ENCODE measurements around the gene SPOCK3.

DNA sequence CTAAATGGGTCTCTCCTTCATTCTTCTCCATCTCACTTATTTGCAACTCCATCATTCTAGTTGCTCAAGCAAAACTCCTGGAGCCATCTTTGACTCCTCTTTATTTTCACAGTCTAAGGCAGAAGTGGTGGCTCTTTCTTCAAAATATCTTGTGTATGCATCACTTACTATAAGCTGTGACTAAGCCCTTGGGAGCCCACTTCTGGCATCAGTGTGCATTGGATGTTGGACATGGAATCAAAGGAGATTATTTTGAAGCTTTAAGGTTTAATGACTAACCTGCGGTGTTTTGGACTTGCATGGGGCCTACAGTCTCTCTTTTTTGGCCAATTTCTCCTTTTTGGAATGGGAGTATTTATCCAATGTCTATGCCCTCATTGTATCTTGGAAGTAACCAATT lies 276.8 kb downstream of the SPOCK3 start:
- TF ChIP-seq, protein P1, sequence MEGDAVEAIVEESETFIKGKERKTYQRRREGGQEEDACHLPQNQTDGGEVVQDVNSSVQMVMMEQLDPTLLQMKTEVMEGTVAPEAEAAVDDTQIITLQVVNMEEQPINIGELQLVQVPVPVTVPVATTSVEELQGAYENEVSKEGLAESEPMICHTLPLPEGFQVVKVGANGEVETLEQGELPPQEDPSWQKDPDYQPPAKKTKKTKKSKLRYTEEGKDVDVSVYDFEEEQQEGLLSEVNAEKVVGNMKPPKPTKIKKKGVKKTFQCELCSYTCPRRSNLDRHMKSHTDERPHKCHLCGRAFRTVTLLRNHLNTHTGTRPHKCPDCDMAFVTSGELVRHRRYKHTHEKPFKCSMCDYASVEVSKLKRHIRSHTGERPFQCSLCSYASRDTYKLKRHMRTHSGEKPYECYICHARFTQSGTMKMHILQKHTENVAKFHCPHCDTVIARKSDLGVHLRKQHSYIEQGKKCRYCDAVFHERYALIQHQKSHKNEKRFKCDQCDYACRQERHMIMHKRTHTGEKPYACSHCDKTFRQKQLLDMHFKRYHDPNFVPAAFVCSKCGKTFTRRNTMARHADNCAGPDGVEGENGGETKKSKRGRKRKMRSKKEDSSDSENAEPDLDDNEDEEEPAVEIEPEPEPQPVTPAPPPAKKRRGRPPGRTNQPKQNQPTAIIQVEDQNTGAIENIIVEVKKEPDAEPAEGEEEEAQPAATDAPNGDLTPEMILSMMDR (IDR thresholded peaks at IDR 0.05), result no peak
- no peak for TF ChIP-seq POLR2A (IDR thresholded peaks at IDR 0.05)
